Pancreas (tissue), 10 donors: ENCODE results near the gene ZNF521. TPM values are rescaled to one million over a fixed set of nuclear protein-coding genes. Genes with fewer than 3 reads are reported as not detected.
A peak's percentile ranks its signal among the peaks of the same experiment; 100 is the strongest.

Source experiments
- ATAC-seq, 4 donors: fragments of 200-7000 bp; cut with Tn5 transposase; one replicate each; pipeline versions ENCODE4 v1.8.0 to v1.9.1; 2020; ENCODE audit warnings: mild to moderate bottlenecking in 4 of 4, moderate library complexity in 4 of 4
- DNase-seq, 6 donors: peaks; one replicate each; pipeline ENCODE4 v3.0.0-alpha.2; 2020
- FAIRE-seq: peaks from 2 replicates; lab custom pipeline; 2012; peaks lifted over from hg19 to GRCh38; lab: Jason Lieb, UNC
- H3K27ac ChIP-seq, 4 donors: fragments of 200-600 bp; sonication (generic); 1 replicate in 3 of 4; 2 replicates in 1 of 4; pipeline versions ENCODE4 v1.5.0 to v1.8.0; 2020
- H3K27me3 ChIP-seq, 4 donors: fragments of 200-600 bp; one replicate each; pipeline ENCODE4 v1.8.0; 2021
- H3K36me3 ChIP-seq, 3 donors: fragments of 200-600 bp; sonication (generic) in 1 of 3; one replicate each; pipeline versions ENCODE4 v1.5.0 to v1.8.0; 2020 to 2021
- H3K4me1 ChIP-seq, 3 donors: fragments of 200-600 bp; one replicate each; pipeline ENCODE4 v1.8.0; 2021
- H3K4me3 ChIP-seq, 4 donors: fragments of 200-600 bp; sonication (generic) in 2 of 4; one replicate each; pipeline versions ENCODE4 v1.5.0 to v1.8.0; 2020 to 2021
- H3K9me3 ChIP-seq, 4 donors: fragments of 200-600 bp; one replicate each; pipeline ENCODE4 v1.8.0; 2021
- CTCF ChIP-seq, 4 donors: fragments of 200-600 bp; sonication (generic) in 3 of 4; IDR thresholded peaks; one replicate each; pipeline versions ENCODE4 v1.5.0 to v1.8.0; 2021; ENCODE audit warnings: antibody characterized with exemption in 4 of 4
- WGBS, 2 donors: extraction: QIAGEN DNeasy Blood & Tissue Kit; methylation state at CpG; one replicate each; pipeline ENCODE4 v1.1.7; 2013; 5-methylcytosine and 5-hydroxymethylcytosine counted together
- intact Hi-C, 3 donors: fragments of 100-400 bp; cut with DNase I; formaldehyde crosslinking; loops; one replicate each; pipeline versions ENCODE4 v1.11.1 to v1.14.2; 2022
- polyA plus RNA-seq, 2 donors: library from polyadenylated mRNA; stranded (reverse); fragments of 200-250 nt; gene quantifications; one replicate each; pipeline ENCODE4 v1.2.3, GENCODE V29; 2013
- total RNA-seq, 6 donors: library from RNA; stranded (reverse); fragmentation: NEBNext Ultra II Directional in 4 of 6; extraction: Animal tissue kit (Norgen Biotek cat#: 25700) in 4 of 6; gene quantifications; one replicate each; pipeline versions ENCODE4 v1.2.1 to v1.2.4, GENCODE V29; 2021 to 2023
- donor health status: healthy with polysubstance abuse.
- donor health status: DM: no; HTN: no; CAD: no; lungs with moderate emphysema.
- donor health status: DM: no; HTN: no; CAD: no.
- donor health status: control.
- donor health status: control.
- donor health status: Bipolar disorder and iron deficiency.
- donor health status: DM: yes; HTN: yes; CAD: no.
- donor health status: DM: no; HTN: no; CAD: no.
- donor health status: DM: no; HTN: no; CAD: no.
- donor health status: DM: yes; HTN: yes; CAD: no.

Gene ZNF521
- total and polyA plus RNA-seq, 8 donors: 0.42 to 6.0 (median 1.5) TPM

GRCh38 chr18:25352629-25353005 is 651 bp upstream of the ZNF521 start:
- Histone ChIP-seq H3K4me3 (peak overlapping the region in 2 of 4 donors; percentile 34 to 55), H3K4me1 (peaks cover 0 to 9% (median 8%) of the 10 kb centered on the region in 3 donors), H3K9me3 (no peaks in the 10 kb centered on the region), H3K36me3 (no peaks in the 10 kb centered on the region), H3K27ac (no peak overlapping the region), H3K27me3 (peaks cover 0 to 27% (median 2%) of the 10 kb centered on the region in 4 donors)
- no peak for FAIRE-seq
- no peak for DNase-seq
- intact Hi-C loops: no loop called here
- TF ChIP-seq CTCF (IDR thresholded peaks at IDR 0.05): no peak
- no peak for ATAC-seq
- 1 to 2% methylated on average over 6 of the region's 6 CpGs for WGBS, 2 donors

- 1 to 3% methylated on average over 20 of the region's 20 CpGs for WGBS, 2 donors
- TF ChIP-seq CTCF (IDR thresholded peaks at IDR 0.05): no peak
- no peaks in the 10 kb centered on the region for H3K36me3 ChIP-seq
- no peak for ATAC-seq
- no peak for FAIRE-seq
- H3K27me3 ChIP-seq: peaks cover 0 to 24% (median 5%) of the 10 kb centered on the region in 4 donors
- DNase-seq: no peak
- H3K4me1 ChIP-seq: peaks cover 0 to 9% (median 8%) of the 10 kb centered on the region in 3 donors
- peak overlapping the region in 3 of 4 donors; percentile 10 to 51 (median 12) for H3K27ac ChIP-seq
- intact Hi-C loops: no loop called here
- peak overlapping the region; percentile 35 to 67 (median 55) for H3K4me3 ChIP-seq
- no peaks in the 10 kb centered on the region for H3K9me3 ChIP-seq
These were observed 638 bp downstream of the ZNF521 start for GRCh38 chr18:25351280-25351775.

- Histone ChIP-seq H3K4me3 (peak overlapping the region in 3 of 4 donors; percentile 10 to 67 (median 55)), H3K4me1 (peaks cover 0 to 9% (median 8%) of the 10 kb centered on the region in 3 donors), H3K36me3 (no peaks in the 10 kb centered on the region), H3K9me3 (no peaks in the 10 kb centered on the region), H3K27me3 (peaks cover 0 to 22% (median 3%) of the 10 kb centered on the region in 4 donors), H3K27ac (peak overlapping the region in 2 of 4 donors; percentile 48 to 53)
- 2% methylated on average over 76 of the region's 76 CpGs for WGBS, 2 donors
- ATAC-seq (peak in 3 of 4 donors; percentile 15 to 47 (median 27)), DNase-seq (peak in 3 of 6 donors; percentile 13 to 60 (median 35)), FAIRE-seq (no peak)
- intact Hi-C loops: no loop called here
- TF ChIP-seq CTCF (IDR thresholded peaks at IDR 0.05): no peak
These were observed 1.3 kb downstream of the ZNF521 start for GRCh38 chr18:25350489-25351251.

- H3K4me1 ChIP-seq: peaks cover 0 to 9% (median 8%) of the 10 kb centered on the region in 3 donors
- no peak for TF ChIP-seq CTCF (IDR thresholded peaks at IDR 0.05)
- peaks cover 0 to 29% (median 3%) of the 10 kb centered on the region in 4 donors for H3K27me3 ChIP-seq
- no peaks in the 10 kb centered on the region for H3K36me3 ChIP-seq
- peak in 3 of 6 donors; percentile 14 to 65 (median 63) for DNase-seq
- no peaks in the 10 kb centered on the region for H3K9me3 ChIP-seq
- WGBS, 2 donors: 3% methylated on average over 54 to 64 of the region's 64 CpGs
- peak overlapping the region in 3 of 4 donors; percentile 10 to 67 (median 55) for H3K4me3 ChIP-seq
- peak overlapping the region in 2 of 4 donors; percentile 48 to 53 for H3K27ac ChIP-seq
- intact Hi-C loops: no loop called here
- ATAC-seq: no peak
- no peak for FAIRE-seq
These were observed 2.0 kb downstream of the ZNF521 start for GRCh38 chr18:25349926-25350487.
